Measurements from ENCODE around the gene SMIM1.

Gene SMIM1

DNA sequence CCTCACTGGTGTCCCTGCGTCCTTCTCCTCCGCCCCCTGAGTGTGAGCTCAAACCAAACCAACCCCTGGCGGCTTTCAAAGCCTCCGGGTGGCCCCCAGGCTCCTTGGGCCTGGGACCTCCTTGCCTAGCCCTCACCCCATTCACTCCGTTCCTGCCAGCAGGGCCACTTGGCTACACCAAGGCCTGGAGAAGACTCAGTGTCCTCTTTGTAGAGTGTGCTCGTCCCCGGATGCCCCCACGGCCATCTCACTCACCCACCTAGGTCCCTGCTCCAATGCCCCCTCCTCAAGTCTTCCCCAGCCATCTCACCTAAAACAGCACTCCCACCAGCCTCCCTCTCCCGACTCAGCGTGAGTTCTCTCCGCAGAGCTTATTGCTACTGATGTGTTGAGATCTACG lies 27.5 kb upstream of the SMIM1 start:
- TF ChIP-seq, protein P1, sequence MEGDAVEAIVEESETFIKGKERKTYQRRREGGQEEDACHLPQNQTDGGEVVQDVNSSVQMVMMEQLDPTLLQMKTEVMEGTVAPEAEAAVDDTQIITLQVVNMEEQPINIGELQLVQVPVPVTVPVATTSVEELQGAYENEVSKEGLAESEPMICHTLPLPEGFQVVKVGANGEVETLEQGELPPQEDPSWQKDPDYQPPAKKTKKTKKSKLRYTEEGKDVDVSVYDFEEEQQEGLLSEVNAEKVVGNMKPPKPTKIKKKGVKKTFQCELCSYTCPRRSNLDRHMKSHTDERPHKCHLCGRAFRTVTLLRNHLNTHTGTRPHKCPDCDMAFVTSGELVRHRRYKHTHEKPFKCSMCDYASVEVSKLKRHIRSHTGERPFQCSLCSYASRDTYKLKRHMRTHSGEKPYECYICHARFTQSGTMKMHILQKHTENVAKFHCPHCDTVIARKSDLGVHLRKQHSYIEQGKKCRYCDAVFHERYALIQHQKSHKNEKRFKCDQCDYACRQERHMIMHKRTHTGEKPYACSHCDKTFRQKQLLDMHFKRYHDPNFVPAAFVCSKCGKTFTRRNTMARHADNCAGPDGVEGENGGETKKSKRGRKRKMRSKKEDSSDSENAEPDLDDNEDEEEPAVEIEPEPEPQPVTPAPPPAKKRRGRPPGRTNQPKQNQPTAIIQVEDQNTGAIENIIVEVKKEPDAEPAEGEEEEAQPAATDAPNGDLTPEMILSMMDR (IDR thresholded peaks at IDR 0.05; ENCODE audit: low read depth, low read length, missing control alignments) = no peak
- in situ Hi-C loops (cut with HindIII; ENCODE audit: low pct_ligation_motif_present, low sequenced_read_pairs) = no loop called here
- H3K27ac ChIP-seq = no peak overlapping the region
- H3K4me3 ChIP-seq (ENCODE audit: low read depth, low read length) = no peak overlapping the region
- H3K36me3 ChIP-seq (replicated peaks) = peaks cover 5% of the 10 kb centered on the region
- DNase-seq = no peak
- no peaks in the 10 kb centered on the region for H3K27me3 ChIP-seq (replicated peaks)

DNA sequence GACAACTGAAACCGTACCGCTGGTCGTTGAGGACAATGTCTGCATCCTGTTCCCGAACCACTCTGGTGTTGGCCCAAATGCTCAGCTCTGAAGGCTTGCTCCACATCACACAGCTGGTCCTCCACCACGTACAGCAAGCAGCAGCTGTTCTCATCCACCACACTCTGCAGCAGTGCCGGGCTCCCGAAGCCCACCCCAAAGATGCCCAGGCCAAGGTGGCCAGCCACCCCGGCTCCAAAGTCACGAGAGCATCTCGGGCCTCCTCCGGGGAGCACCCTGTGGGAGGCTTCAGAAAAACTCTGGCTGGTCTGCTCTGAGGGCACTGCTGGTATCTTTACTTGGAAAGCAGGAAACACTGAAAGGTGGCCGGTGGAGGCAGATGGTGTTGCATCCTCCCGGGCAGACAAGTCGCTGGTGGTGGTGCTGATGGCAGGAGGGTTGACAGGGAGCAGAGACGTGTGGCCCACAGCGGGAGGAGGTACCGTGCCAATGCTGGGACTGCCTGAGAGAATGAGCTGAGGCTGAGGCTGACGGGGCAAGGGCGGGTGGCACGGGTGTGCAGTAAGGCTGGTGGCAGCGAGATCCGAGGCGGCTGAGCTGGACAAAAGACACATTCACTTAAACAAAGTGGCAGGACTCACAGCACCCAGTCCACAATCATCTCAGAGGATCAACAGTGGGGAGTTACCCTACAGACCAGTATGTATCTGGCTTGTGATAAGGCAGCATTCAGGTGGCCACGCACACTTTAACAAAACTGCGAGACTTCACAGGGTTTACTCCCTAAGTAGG lies 26.8 kb upstream of the SMIM1 start:
- DNase-seq = no peak
- Histone ChIP-seq H3K27ac (no peak overlapping the region), H3K27me3 (replicated peaks) (no peaks in the 10 kb centered on the region), H3K36me3 (replicated peaks) (peaks cover 5% of the 10 kb centered on the region), H3K4me3 (ENCODE audit: low read depth, low read length) (no peak overlapping the region)
- TF ChIP-seq, protein P1 (IDR thresholded peaks at IDR 0.05; ENCODE audit: low read depth, low read length, missing control alignments) = no peak
- in situ Hi-C loops (cut with HindIII; ENCODE audit: low pct_ligation_motif_present, low sequenced_read_pairs) = no loop called here

DNA sequence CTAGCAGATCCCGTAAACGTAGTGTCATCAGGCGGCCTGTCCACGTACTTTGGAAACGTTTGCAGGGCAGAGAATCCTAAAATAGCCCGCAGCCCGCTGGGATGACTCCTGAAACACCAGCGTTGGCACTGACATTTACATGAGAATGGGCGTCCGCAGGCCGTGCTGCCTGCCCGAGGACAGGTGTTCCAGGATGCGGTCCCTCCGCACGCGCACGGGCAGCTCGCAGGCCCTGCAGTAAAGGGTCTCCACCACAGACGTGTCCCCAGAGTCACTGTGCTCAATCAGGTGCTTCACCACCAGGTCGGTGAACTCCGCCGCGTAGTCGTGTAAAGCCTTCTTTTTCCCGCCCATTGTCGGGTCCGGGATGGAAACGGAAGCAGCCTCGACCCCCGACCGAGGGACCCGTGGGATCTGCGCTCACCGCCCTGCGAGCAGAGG lies 26.1 kb upstream of the SMIM1 start:
- TF ChIP-seq, protein P1 (IDR thresholded peaks at IDR 0.05; ENCODE audit: low read depth, low read length, missing control alignments) = no peak
- Histone ChIP-seq H3K4me3 (ENCODE audit: low read depth, low read length) (peak overlapping the region; percentile 60), H3K27me3 (replicated peaks) (no peaks in the 10 kb centered on the region), H3K36me3 (replicated peaks) (peaks cover 5% of the 10 kb centered on the region), H3K27ac (no peak overlapping the region)
- DNase-seq = no peak
- in situ Hi-C loops (cut with HindIII; ENCODE audit: low pct_ligation_motif_present, low sequenced_read_pairs) = no loop called here

DNA sequence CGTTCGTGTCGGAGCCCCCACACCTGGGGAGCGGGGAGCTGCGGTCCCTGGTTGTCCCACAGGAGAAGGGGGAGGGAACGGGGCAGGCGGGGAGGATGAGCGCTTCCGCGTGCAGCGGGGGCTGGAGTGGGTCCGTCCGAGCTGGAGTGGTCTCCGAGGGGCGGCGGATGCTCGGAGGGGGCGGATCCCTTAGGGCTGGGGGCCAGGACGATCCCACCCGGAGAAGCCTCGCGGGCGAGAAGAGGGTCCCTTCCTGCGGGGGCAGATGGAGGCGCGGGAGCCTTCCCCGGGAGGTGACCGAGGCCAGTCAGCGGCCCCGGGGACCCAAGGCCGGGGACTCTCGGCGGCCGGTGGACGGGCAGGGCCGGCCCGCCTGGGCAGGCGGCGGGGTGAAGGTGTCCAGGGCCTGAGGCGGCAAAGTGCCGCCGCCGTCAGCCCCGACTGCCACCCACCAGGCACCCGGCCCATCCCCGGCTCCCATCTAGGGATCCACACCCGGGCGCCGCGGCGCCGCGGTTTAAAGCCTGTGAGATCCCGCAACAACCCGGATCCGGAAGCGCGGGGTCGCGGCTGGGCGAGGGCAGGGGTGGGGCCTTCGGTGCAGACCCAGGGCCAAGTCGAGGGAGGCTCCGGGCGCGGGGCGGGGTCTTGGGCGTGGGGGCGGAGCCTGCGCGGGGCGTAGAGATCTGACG lies 25.6 kb upstream of the SMIM1 start:
- Histone ChIP-seq H3K36me3 (replicated peaks) (peaks cover 2% of the 10 kb centered on the region), H3K4me3 (ENCODE audit: low read depth, low read length) (peak overlapping the region; percentile 60), H3K27me3 (replicated peaks) (no peaks in the 10 kb centered on the region), H3K27ac (no peak overlapping the region)
- DNase-seq = peak; percentile 58
- TF ChIP-seq, protein P1 (IDR thresholded peaks at IDR 0.05; ENCODE audit: low read depth, low read length, missing control alignments) = no peak
- in situ Hi-C loops (cut with HindIII; ENCODE audit: low pct_ligation_motif_present, low sequenced_read_pairs) = no loop called here

DNA sequence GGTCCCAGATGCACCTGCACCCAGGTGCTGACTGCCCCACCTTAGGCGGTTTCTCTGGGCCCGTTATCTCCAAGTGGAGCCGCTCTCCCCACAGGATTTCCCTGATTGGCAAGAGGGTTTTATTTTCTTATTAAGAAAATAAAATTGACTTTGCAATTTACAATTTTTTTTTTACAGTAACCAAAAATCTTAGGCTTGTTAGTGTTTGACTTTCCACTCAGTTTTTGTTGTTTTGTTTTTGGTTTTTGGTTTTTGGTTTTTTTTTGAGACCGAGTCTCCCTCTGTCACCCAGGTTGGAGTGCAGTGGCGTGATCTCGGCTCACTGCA lies 25.1 kb upstream of the SMIM1 start:
- Histone ChIP-seq H3K36me3 (replicated peaks) (no peaks in the 10 kb centered on the region), H3K27me3 (replicated peaks) (no peaks in the 10 kb centered on the region), H3K4me3 (ENCODE audit: low read depth, low read length) (peak overlapping the region; percentile 60), H3K27ac (no peak overlapping the region)
- TF ChIP-seq, protein P1 (IDR thresholded peaks at IDR 0.05; ENCODE audit: low read depth, low read length, missing control alignments) = no peak
- no peak for DNase-seq
- in situ Hi-C loops (cut with HindIII; ENCODE audit: low pct_ligation_motif_present, low sequenced_read_pairs) = no loop called here
